Measurements from ENCODE around the gene OR2J3. TPM values are rescaled to one million over a fixed set of nuclear protein-coding genes. Genes with fewer than 3 reads are reported as not detected.
"Not testable (repeated sequence)": the region's sequence is repeated elsewhere in the genome, so short reads cannot be mapped to it uniquely, and the experiment has no call there.

Gene OR2J3
- polyA plus RNA-seq = not detected

- WGBS, 3 donors = 20 to 30% (median 28%) methylated on average over 1 of the region's 1 CpG
These were observed at the start of gene OR2J3 for GRCh38 chr6:29107758-29108157. OR2J3 (plus strand) TSS chr6:29108058; CDS start chr6:29111891, 3,833 bp downstream.

GRCh38 chr6:29071831-29072723, 35.8 kb upstream of the OR2J3 start:
- H3K27ac ChIP-seq (ENCODE audit: low read depth, low read length) = no peak overlapping the region
- 28 to 35% (median 34%) methylated on average over 9 of the region's 9 CpGs for WGBS, 3 donors

More at GRCh38 chr6:29107758-29108157, at the start of gene OR2J3:
- no peak within 1 kb of the TSS for H3K27ac ChIP-seq (ENCODE audit: low read depth, low read length)

GRCh38 chr6:29079203-29079602, 28.7 kb upstream of the OR2J3 start:
- 76 to 89% (median 83%) methylated on average over 1 of the region's 1 CpG for WGBS, 3 donors
- H3K27ac ChIP-seq (ENCODE audit: low read depth, low read length) = no peak overlapping the region

- no peak overlapping the region for H3K27ac ChIP-seq (ENCODE audit: low read depth, low read length)
These were observed 26.5 kb upstream of the OR2J3 start for GRCh38 chr6:29081312-29081711.

- no peak overlapping the region for H3K27ac ChIP-seq (ENCODE audit: low read depth, low read length)
- 85 to 92% (median 91%) methylated on average over 15 of the region's 15 CpGs for WGBS, 3 donors
These were observed 25.4 kb upstream of the OR2J3 start for GRCh38 chr6:29082457-29082856.

GRCh38 chr6:29087213-29087612, 20.6 kb upstream of the OR2J3 start, which contains the start of gene OR2B3:
OR2B3 (minus strand) TSS chr6:29087313; CDS start chr6:29087248, 65 bp downstream.
- 57 to 95% (median 86%) methylated on average over 1 of the region's 1 CpG for WGBS, 3 donors
- H3K27ac ChIP-seq (ENCODE audit: low read depth, low read length) = no peak within 1 kb of the TSS

GRCh38 chr6:29092957-29093356, 14.9 kb upstream of the OR2J3 start:
- no peak overlapping the region for H3K27ac ChIP-seq (ENCODE audit: low read depth, low read length)
- WGBS, 3 donors = 72 to 84% (median 76%) methylated on average over 3 of the region's 3 CpGs

GRCh38 chr6:29097803-29098202, 10.1 kb upstream of the OR2J3 start:
- 56 to 63% (median 58%) methylated on average over 1 of the region's 1 CpG for WGBS, 3 donors
- no peak overlapping the region for H3K27ac ChIP-seq (ENCODE audit: low read depth, low read length)

- H3K27ac ChIP-seq (ENCODE audit: low read depth, low read length) = no peak within 1 kb of the TSS
- 69 to 72% (median 72%) methylated on average over 3 of the region's 3 CpGs for whole genome bisulfite sequencing, 3 donors
These were observed 8.7 kb upstream of the OR2J3 start, which contains the start of gene OR2J1 for GRCh38 chr6:29099190-29099589. OR2J1 (plus strand) TSS chr6:29099490; CDS start chr6:29100943, 1,453 bp downstream.

GRCh38 chr6:29112135-29112534, 4.3 kb downstream of the OR2J3 start:
- no peak overlapping the region for H3K27ac ChIP-seq (ENCODE audit: low read depth, low read length)
- WGBS, 3 donors = 67 to 74% (median 71%) methylated on average over 7 of the region's 7 CpGs

GRCh38 chr6:29114964-29115363, 7.1 kb downstream of the OR2J3 start:
- H3K27ac ChIP-seq (ENCODE audit: low read depth, low read length) = not testable (repeated sequence)
- 84 to 100% (median 88%) methylated on average over 1 of the region's 3 CpGs for WGBS, 3 donors

GRCh38 chr6:29129326-29130012, 21.6 kb downstream of the OR2J3 start:
- 67 to 79% (median 79%) methylated on average over 15 of the region's 15 CpGs for WGBS, 3 donors
- no peak overlapping the region for H3K27ac ChIP-seq (ENCODE audit: low read depth, low read length)

- 85 to 93% (median 85%) methylated on average over 4 of the region's 4 CpGs for WGBS, 3 donors
- no peak overlapping the region for H3K27ac ChIP-seq (ENCODE audit: low read depth, low read length)
These were observed 22.8 kb downstream of the OR2J3 start for GRCh38 chr6:29130644-29131043.

- H3K27ac ChIP-seq (ENCODE audit: low read depth, low read length) = no peak overlapping the region
- 66 to 80% (median 72%) methylated on average over 2 of the region's 2 CpGs for WGBS, 3 donors
These were observed 23.8 kb downstream of the OR2J3 start for GRCh38 chr6:29131691-29132090.

GRCh38 chr6:29137724-29138123, 29.9 kb downstream of the OR2J3 start:
- WGBS, 3 donors = 75 to 86% (median 86%) methylated on average over 4 of the region's 4 CpGs
- H3K27ac ChIP-seq (ENCODE audit: low read depth, low read length) = no peak overlapping the region

GRCh38 chr6:29141606-29142005, 33.7 kb downstream of the OR2J3 start:
- WGBS, 3 donors = 89 to 93% (median 92%) methylated on average over 1 of the region's 1 CpG
- no peak overlapping the region for H3K27ac ChIP-seq (ENCODE audit: low read depth, low read length)

GRCh38 chr6:29142309-29142708, 34.5 kb downstream of the OR2J3 start:
- no peak overlapping the region for H3K27ac ChIP-seq (ENCODE audit: low read depth, low read length)

- 50 to 67% (median 52%) methylated on average over 2 of the region's 2 CpGs for WGBS, 3 donors
- no peak overlapping the region for H3K27ac ChIP-seq (ENCODE audit: low read depth, low read length)
These were observed 38.3 kb downstream of the OR2J3 start for GRCh38 chr6:29146179-29146578.

GRCh38 chr6:29147074-29147473, 39.2 kb downstream of the OR2J3 start:
- H3K27ac ChIP-seq (ENCODE audit: low read depth, low read length) = no peak overlapping the region
- 88 to 91% (median 90%) methylated on average over 3 of the region's 3 CpGs for WGBS, 3 donors

Measured in adipose tissue (tissue), 3 donors.